A549 treated with DMSO at 1 μM for 4 hours (cell line): ENCODE measurements around the gene IRF9. TPM values are rescaled to one million over a fixed set of nuclear protein-coding genes. Genes with fewer than 3 reads are reported as not detected.

Experiments
- total RNA-seq: library from RNA; stranded (reverse); fragments of 200-300 nt; extraction: Qiagen RNA extraction; gene quantifications from 5 replicates; pipeline ENCODE4 v1.2.3, GENCODE V29; 2022; ENCODE audit warnings: low read depth

The IRF9 gene
- total RNA-seq, result 14.6 to 21.4 TPM (median 16.7 TPM) in 5 replicates

GRCh38 chr14:24160850-24161804, at the start of gene IRF9:
TSS of gene IRF9 (plus strand) at chr14:24161265. CDS start at chr14:24162145, 880 bp downstream.

GRCh38 chr14:24114532-24115421, 46.3 kb upstream of the IRF9 start, which contains the start of the genes DCAF11 and NRL:
TSS of gene DCAF11 (plus strand) at chr14:24114777. CDS start at chr14:24115595, 818 bp downstream.
TSS of gene NRL (minus strand) at chr14:24114949. CDS start at chr14:24082848, 32,101 bp downstream.

GRCh38 chr14:24130380-24130716, 30.7 kb upstream of the IRF9 start, which contains the start of gene FITM1:
TSS of gene FITM1 (plus strand) at chr14:24130659. CDS start at chr14:24131564, 905 bp downstream.

GRCh38 chr14:24135834-24136683, 25.0 kb upstream of the IRF9 start, which contains the start of gene PSME1:
TSS of gene PSME1 (plus strand) at chr14:24136194. CDS start at chr14:24136263, 69 bp downstream.

DNA sequence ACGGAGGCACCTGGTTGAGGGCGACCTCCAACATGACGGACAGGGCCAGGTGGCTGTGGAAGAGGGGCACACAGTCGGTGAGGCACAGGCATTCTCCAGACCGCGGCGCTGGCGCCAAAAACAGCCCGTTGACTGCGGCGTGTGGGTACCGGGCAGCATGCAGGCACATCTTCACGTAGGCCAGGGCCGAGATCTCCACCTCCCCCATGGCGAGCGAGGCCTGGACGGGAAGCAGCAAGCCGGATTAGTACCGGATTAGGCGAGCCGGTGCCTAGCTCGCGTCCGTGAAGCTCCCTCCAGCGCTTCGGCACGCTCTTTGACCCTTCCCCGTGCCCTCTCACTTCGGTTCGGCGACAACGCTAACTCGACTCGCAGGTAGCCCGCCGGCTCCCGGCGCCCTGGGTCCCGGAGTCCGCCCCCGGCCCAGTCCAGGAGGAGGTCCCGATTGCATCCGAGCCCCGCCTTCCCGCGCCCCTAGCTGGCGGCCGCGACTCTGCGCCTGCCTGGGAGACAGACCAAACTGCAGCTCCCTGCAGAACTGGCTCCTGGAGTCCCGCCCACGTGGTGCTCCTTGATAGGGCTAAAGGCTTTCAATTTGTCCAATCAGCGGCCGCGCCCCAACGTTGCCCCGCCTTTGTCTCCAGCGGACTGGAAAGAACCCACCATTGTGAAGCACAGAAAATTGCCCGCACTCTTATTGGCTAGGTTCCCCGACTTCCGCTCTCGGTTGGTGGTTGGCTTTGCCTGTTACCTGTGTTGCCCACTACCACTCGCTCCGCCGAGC, 19.8 kb upstream of the IRF9 start, which contains the start of gene EMC9:
EMC9 (minus strand) TSS at position 495 of the 784 bp plus-strand sequence; CDS start at position 208, 287 bp downstream.

DNA sequence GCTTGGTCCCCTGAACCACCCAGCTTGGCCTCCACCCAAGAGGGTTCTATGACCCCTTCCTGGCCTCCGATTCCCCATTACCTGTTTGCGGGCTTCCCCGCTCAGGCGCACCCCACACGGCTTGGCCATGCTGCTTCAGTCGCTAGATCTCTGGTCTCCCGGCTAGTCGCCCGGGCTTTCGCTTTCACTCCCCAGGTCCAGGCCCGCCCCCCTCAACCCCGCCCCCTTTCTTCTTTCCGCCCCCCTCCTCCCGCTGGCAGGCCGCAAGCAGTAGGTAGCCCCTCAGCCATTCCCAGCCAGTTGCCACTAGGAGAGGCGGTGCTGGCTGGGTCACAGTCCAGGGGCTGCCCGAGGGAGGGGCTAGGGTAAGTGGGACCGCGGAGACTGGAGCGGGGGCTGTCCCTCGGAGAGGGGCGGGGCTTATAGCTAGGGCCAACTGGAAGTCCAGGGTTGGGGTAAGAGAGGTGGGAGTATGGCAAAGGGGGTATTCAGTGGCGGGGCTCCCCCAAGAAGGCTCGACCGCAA, 14.6 kb upstream of the IRF9 start, which contains the start of gene PSME2:
PSME2 (minus strand) TSS at position 158 of the 525 bp plus-strand sequence; CDS start at position 129, 29 bp downstream.

DNA sequence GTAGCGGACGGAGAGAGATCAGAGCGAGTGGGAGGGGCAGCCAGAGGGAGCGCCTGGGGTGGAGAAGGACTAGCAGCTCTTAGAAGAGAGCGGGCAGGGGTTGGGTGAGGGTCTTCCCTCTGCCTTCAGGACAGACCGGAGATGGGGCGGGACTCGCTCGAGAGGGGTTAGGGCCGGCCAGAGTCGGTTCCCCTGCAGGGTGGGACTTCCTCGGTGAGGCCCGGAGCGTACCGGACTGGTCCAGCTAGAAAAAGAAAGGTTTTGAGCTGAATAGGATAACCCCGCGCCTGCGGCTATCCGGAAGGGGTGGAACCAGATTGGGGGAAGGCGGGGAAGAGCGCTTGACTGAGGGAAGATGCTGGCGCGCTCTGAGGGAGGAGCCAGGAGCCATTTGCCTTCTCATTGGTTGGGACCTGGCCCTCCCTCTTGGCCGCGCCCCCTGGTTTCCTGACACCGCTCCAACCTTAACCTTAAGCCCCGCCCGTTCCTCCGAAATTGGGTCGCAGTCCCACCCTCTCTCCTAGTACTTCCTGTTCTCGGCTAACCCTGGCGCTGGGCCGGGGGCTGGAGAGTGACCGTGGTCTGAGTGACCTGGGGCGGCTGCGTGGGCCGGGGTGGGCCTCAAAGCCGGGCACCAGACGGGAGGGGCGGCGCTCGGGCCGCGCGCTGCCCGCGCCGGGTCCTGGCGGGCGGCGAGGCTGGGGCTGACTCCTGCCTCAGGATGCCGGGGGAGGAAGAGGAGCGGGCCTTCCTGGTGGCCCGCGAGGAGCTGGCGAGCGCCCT, 13.9 kb upstream of the IRF9 start, which contains the start of gene RNF31:
RNF31 (plus strand) TSS at position 521 of the 783 bp plus-strand sequence; CDS start at position 722, 201 bp downstream.

GRCh38 chr14:24171422-24172260, 10.6 kb downstream of the IRF9 start, which contains the start of gene REC8:
TSS of gene REC8 (plus strand) at chr14:24172080. CDS start at chr14:24172553, 473 bp downstream.

GRCh38 chr14:24188251-24189058, 27.4 kb downstream of the IRF9 start, which contains the start of gene IPO4:
TSS of gene IPO4 (minus strand) at chr14:24188816. CDS start at chr14:24188787, 29 bp downstream.

GRCh38 chr14:24195186-24196070, 34.4 kb downstream of the IRF9 start, which contains the start of gene TM9SF1:
TSS of gene TM9SF1 (minus strand) at chr14:24195441. CDS start at chr14:24195019, 422 bp downstream.

DNA sequence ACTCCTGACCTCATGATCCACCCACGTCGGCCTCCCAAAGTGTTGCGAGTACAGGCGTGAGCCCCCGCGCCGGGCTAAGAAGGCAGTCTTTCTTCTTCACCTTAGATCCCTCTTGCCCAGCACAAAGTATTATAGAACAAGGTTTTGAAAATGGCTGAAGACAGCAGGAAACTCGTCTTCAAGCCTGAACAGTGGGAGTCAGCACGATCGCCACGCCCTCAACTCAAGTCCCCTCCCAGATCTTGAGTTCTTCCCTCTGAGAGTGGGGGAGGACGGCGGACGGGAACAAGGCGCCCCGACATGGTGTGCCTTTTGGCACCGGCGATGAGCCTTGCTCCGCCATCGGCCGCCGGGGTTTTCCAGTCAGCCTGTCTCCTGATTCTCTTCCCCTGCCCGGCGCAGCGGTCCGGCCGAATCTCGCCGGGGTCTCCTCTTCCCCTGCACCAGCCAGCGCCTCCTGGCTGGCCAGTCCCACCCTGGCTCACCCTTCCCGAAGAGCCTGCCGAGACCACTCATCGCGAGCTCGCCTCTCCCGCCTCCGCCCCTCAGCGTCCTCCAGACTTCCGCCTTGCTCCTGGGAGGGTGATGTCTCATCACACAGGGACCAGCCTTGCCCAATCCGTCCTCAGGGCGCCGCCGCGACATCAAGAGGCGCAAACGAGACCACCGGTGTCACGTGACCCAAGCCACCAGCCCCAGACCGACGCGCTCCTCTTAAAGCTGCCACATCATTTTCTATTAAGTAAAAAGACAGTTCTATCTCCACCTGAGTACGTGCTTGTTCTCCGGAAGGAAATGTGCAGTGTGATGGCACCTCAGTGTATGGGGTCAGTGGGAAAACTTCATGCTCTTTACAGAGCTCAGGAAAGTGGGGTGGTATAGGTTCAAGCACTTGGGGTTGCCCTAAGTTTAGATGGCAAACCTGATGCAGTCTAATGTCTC, 52.1 kb downstream of the IRF9 start, which contains the start of gene CHMP4A:
CHMP4A (minus strand) TSS at position 565 of the 942 bp plus-strand sequence; CDS start at position 516, 49 bp downstream.

DNA sequence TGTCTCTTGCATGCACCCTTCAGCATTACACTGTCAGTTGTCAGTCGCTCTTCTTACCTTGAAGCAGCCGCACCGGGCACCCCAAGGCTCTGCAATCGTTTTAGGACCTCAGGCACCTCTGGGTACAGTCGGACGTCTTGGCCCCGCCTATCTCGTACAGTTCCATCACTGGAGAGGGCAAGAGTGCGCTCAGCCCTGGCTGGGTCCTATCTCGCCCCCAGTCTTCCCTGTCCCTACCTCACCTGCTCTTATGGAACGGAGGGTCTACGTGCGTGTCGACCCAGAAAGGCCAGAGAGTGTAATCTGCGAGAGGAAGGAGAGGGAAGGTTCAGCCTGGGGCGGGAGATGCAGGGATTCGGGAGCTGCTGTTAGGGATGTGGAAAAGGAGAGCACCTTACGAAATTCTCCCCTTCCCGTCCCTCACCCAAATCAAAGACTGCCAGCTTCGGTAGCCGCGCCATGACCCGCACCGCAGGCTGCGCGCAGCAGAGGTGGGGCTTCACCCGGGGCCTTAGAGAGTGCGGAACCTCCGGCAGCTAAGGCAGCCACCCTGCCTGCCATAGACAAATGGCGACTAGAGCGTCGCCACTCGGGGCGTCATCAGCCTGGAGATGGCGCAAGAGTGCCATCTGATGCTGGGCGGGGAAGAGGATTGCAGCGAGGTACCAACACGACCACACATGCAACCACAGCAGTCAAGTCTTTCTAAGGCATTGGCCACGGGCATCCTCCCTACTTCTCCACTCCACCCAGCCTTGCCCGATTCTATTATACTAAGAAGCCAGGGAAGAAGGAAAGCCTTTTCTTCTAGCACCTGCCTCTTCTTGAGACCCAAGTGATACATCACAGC, 54.7 kb downstream of the IRF9 start, which contains the start of gene MDP1:
MDP1 (minus strand) TSS at position 572 of the 850 bp plus-strand sequence; CDS start at position 461, 111 bp downstream.

